Vagina (tissue), 2 donors: ENCODE results near the gene FFAR3. TPM values are rescaled to one million over a fixed set of nuclear protein-coding genes. Genes with fewer than 3 reads are reported as not detected.

ENCODE experiments used
- DNase-seq, 2 donors: peaks; one replicate each; pipeline ENCODE4 v3.0.0-alpha.2; 2017; ENCODE audit errors: extremely low spot score in 2 of 2
- H3K27ac ChIP-seq: fragments of 200-600 bp; sonication (generic); one replicate; pipeline ENCODE4 v1.5.1; 2019
- H3K27me3 ChIP-seq: fragments of 200-600 bp; sonication (generic); one replicate; pipeline ENCODE4 v1.5.1; 2019
- H3K36me3 ChIP-seq, 2 donors: fragments of 200-600 bp; sonication (generic); one replicate each; pipeline ENCODE4 v1.5.1; 2017 to 2019
- H3K4me1 ChIP-seq: fragments of 200-600 bp; sonication (generic); one replicate; pipeline ENCODE4 v1.5.1; 2019
- H3K4me3 ChIP-seq, 2 donors: fragments of 200-600 bp; sonication (generic); 1 replicate in 1 of 2; 2 replicates in 1 of 2; pipeline ENCODE4 v1.5.1; 2016 to 2019
- H3K9me3 ChIP-seq: fragments of 200-600 bp; sonication (generic); one replicate; pipeline ENCODE4 v1.5.1; 2019
- POLR2A ChIP-seq, 2 donors: fragments of 450-650 bp; IDR thresholded peaks; one replicate each; pipeline ENCODE4 v1.6.1; 2017; ENCODE audit warnings: antibody characterized with exemption in 2 of 2, mild to moderate bottlenecking in 2 of 2, moderate library complexity in 2 of 2
- POLR2AphosphoS5 ChIP-seq, 2 donors: sonication (generic); formaldehyde crosslinking; IDR thresholded peaks; one replicate each; pipeline ENCODE4 v1.9.0; 2017; ENCODE audit warnings: antibody characterized with exemption in 2 of 2, mild to moderate bottlenecking in 2 of 2, low read depth in 1 of 2; ENCODE audit not compliant: insufficient read depth in 1 of 2
- intact Hi-C: fragments of 100-400 bp; cut with DNase I; formaldehyde crosslinking; loops from one replicate; pipeline ENCODE4 v1.15.1; 2023
- total RNA-seq: library from RNA; depleted of rRNA; stranded (reverse); fragments of >200 nt; gene quantifications from one replicate; pipeline ENCODE4 v1.2.3, GENCODE V29; 2016
- TF ChIP-seq, protein P1 (sequence below), 3 experiments: fragments of 450-650 bp in 2 of 3; fragments of 200-600 bp in 1 of 3; sonication (generic) in 1 of 3; IDR thresholded peaks; one replicate each; pipeline ENCODE4 v1.5.1; 2017 to 2019; ENCODE audit warnings: antibody characterized with exemption in 3 of 3, mild to moderate bottlenecking in 2 of 3, moderate library complexity in 2 of 3

FFAR3 gene
- total RNA-seq, 1 donor from 2014 or later, result not detected

DNA sequence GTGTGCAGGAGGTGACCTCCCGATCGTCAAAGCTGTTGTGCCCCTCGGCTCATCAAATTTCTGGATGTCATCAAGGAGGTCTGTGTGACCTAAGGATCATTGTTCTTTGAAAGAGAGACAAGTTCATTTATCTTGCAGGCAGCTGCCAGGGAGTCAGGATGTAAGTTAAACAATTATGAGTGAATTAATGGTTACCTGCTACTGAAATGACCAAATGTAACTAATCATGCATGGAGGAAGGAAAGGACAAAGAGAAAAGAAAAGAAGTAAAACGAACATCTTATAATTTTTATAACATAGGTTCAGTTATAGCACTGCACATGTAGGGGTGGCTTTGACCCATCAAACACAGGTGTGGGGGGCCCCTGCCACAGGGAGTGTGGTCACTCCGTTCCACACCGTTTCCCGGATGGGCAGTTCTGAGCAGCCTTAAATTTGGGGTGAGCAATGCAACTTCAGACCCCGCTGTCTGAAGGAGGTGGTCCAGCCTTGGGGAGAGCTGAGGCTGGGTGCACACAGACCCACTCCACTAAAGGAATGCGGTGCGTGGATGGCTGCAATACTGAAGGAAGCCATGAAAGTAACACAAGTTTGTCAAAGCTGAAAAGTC is 24.0 kb upstream of the FFAR3 start:
- TF ChIP-seq POLR2AphosphoS5 (IDR thresholded peaks at IDR 0.05; ENCODE audit: insufficient read depth in 1 of 2, low read depth in 1 of 2) (no peak), POLR2A (IDR thresholded peaks at IDR 0.05) (no peak)
- TF ChIP-seq, protein P1, sequence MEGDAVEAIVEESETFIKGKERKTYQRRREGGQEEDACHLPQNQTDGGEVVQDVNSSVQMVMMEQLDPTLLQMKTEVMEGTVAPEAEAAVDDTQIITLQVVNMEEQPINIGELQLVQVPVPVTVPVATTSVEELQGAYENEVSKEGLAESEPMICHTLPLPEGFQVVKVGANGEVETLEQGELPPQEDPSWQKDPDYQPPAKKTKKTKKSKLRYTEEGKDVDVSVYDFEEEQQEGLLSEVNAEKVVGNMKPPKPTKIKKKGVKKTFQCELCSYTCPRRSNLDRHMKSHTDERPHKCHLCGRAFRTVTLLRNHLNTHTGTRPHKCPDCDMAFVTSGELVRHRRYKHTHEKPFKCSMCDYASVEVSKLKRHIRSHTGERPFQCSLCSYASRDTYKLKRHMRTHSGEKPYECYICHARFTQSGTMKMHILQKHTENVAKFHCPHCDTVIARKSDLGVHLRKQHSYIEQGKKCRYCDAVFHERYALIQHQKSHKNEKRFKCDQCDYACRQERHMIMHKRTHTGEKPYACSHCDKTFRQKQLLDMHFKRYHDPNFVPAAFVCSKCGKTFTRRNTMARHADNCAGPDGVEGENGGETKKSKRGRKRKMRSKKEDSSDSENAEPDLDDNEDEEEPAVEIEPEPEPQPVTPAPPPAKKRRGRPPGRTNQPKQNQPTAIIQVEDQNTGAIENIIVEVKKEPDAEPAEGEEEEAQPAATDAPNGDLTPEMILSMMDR (IDR thresholded peaks at IDR 0.05), result no peak
- DNase-seq, result no peak
- H3K4me1 ChIP-seq, result no peaks in the 10 kb centered on the region
- H3K4me3 ChIP-seq, result no peak overlapping the region
- no peaks in the 10 kb centered on the region for H3K9me3 ChIP-seq
- intact Hi-C loops, result no loop called here
- H3K27me3 ChIP-seq, result no peaks in the 10 kb centered on the region
- H3K36me3 ChIP-seq, result no peaks in the 10 kb centered on the region
- no peak overlapping the region for H3K27ac ChIP-seq

DNA sequence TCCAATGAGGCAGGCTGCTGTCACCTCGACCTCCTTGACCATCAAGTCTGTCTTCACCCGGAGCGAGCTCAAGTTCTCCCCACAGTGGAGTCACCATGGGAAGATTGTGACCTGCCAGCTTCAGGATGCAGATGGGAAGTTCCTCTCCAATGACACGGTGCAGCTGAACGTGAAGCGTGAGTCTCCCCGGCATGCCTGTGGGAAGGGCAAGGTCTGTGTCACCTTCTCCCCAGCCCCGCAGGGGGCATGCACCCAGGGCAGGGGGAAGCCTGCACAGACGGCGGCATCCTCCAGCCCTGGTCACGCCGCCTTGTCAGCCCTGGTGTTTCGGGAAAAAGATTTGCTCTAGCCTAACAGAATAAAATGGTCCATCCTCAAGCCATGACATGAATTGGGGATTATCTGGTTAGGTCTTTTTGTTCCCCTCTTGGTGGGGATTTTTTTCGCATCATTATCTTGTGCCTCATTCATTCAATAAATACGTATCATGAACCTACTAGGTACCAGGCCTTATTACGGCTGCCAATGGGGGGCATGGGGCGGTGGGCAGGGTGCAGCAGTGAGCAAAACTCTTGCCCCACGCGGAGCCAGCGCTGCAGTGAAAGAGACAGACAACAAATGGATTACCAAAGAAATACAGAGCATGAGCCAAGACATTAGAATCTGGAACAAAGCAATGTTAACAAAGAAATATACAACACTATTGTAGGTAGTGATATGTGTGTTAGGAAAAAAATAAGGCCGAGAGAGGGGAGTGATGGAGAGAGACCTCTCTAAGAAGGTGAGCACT is 21.9 kb upstream of the FFAR3 start:
- no peaks in the 10 kb centered on the region for H3K4me1 ChIP-seq
- intact Hi-C loops, result no loop called here
- DNase-seq, result no peak
- no peak overlapping the region for H3K4me3 ChIP-seq
- H3K27ac ChIP-seq, result no peak overlapping the region
- TF ChIP-seq POLR2A (IDR thresholded peaks at IDR 0.05) (no peak), POLR2AphosphoS5 (IDR thresholded peaks at IDR 0.05; ENCODE audit: insufficient read depth in 1 of 2, low read depth in 1 of 2) (no peak)
- no peaks in the 10 kb centered on the region for H3K9me3 ChIP-seq
- H3K36me3 ChIP-seq, result no peaks in the 10 kb centered on the region
- no peaks in the 10 kb centered on the region for H3K27me3 ChIP-seq

DNA sequence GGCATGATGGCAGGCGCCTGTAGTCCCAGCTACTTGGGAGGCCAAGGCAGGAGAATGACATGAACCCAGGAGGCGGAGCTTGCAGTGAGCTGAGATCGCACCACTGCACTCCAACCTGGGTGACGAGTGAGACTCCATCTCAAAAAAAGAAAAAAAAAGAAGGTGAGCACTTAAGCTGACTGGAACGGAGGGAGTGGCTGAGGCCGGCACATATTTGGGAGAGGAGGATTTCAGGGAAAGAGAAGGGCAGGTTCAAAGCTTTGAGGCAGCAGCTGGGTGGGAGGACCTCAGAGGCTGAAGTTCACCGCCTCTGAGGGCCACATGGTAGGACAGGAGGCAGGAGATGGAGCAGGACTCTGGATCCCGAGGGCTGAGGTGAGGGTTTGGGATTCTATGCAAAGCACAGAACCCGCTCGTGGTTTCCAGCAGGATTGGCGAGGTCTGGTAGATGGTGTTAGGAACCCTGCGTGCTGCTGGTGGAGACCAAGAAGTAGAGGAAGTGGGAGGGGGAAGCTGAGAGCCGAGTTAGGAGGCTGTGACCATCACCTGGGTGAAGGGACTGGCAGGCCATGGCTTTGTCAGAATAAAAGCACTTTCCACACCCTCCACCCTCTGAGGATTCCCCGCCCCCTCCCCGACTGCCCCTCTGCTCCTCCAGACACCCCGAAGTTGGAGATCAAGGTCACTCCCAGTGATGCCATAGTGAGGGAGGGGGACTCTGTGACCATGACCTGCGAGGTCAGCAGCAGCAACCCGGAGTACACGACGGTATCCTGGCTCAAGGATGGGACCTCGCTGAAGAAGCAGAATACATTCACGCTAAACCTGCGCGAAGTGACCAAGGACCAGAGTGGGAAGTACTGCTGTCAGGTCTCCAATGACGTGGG is 20.9 kb upstream of the FFAR3 start:
- Histone ChIP-seq H3K27me3 (no peaks in the 10 kb centered on the region), H3K4me3 (no peak overlapping the region), H3K36me3 (no peaks in the 10 kb centered on the region), H3K27ac (no peak overlapping the region), H3K9me3 (no peaks in the 10 kb centered on the region), H3K4me1 (no peaks in the 10 kb centered on the region)
- TF ChIP-seq POLR2A (IDR thresholded peaks at IDR 0.05) (no peak), POLR2AphosphoS5 (IDR thresholded peaks at IDR 0.05; ENCODE audit: insufficient read depth in 1 of 2, low read depth in 1 of 2) (no peak)
- TF ChIP-seq, protein P1 (IDR thresholded peaks at IDR 0.05), result no peak
- intact Hi-C loops, result no loop called here
- DNase-seq, result no peak

DNA sequence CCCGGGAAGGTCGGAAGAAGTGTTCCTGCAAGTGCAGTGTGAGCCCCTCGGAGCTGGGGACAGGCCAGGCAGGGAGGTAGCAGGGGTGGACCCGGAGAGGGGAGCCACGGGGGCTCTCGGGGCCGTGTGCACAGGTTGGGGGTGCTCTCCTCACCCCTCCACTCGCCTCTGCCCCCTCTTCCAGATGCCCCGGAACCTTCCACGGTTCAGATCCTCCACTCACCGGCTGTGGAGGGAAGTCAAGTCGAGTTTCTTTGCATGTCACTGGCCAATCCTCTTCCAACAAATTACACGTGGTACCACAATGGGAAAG is 20.3 kb upstream of the FFAR3 start:
- H3K4me3 ChIP-seq, result no peak overlapping the region
- no peak overlapping the region for H3K27ac ChIP-seq
- intact Hi-C loops, result no loop called here
- no peaks in the 10 kb centered on the region for H3K4me1 ChIP-seq
- H3K9me3 ChIP-seq, result no peaks in the 10 kb centered on the region
- no peaks in the 10 kb centered on the region for H3K27me3 ChIP-seq
- H3K36me3 ChIP-seq, result no peaks in the 10 kb centered on the region
- TF ChIP-seq, protein P1 (IDR thresholded peaks at IDR 0.05), result no peak
- TF ChIP-seq POLR2AphosphoS5 (IDR thresholded peaks at IDR 0.05; ENCODE audit: insufficient read depth in 1 of 2, low read depth in 1 of 2) (no peak), POLR2A (IDR thresholded peaks at IDR 0.05) (no peak)
- no peak for DNase-seq

DNA sequence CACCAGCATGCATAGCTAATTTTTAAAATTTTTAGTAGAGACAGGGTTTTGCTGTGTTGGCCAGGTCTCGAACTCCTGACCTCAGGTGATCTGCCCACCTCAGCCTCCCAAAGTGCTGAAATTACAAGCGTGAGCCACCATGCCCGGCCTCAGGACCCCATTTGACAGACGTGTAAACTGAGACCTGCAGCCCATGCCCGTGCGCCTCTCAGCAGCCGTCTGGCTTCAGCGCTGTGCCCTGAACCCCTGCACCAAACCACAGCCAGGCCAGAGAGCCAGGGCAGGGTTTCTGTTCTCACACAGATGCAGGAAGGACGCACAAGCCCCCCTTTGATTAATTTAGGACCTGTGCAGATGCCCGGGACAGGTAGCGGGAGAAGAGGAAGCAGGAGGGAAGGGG is 17.8 kb upstream of the FFAR3 start:
- intact Hi-C loops, result no loop called here
- Histone ChIP-seq H3K9me3 (no peaks in the 10 kb centered on the region), H3K4me1 (no peaks in the 10 kb centered on the region), H3K36me3 (no peaks in the 10 kb centered on the region), H3K27ac (no peak overlapping the region), H3K27me3 (no peaks in the 10 kb centered on the region), H3K4me3 (no peak overlapping the region)
- TF ChIP-seq POLR2AphosphoS5 (IDR thresholded peaks at IDR 0.05; ENCODE audit: insufficient read depth in 1 of 2, low read depth in 1 of 2), result no peak
- TF ChIP-seq POLR2A (IDR thresholded peaks at IDR 0.05), result no peak
- TF ChIP-seq, protein P1 (IDR thresholded peaks at IDR 0.05), result no peak
- no peak for DNase-seq
